A549 (cell line): ENCODE results near the gene ANO7. TPM values are rescaled to one million over a fixed set of nuclear protein-coding genes. Genes with fewer than 3 reads are reported as not detected.

Experiments
- ATAC-seq, 2 experiments: fragments of 200-7000 bp in 1 of 2; fragments of >200 bp in 1 of 2; cut with Nextera tagmentation in 1 of 2; cut with Tn5 transposase in 1 of 2; 3 replicates each; pipeline versions ENCODE4 v1.8.0 to v1.9.1; 2018 to 2020; ENCODE audit warnings: mild to moderate bottlenecking in 1 of 2, moderate library complexity in 1 of 2
- CTCF ChIA-PET: fragments of 300-600 bp; sonication (Branson Sonifier 250); formaldehyde crosslinking; extraction: SDS; loops from one replicate; lab custom pipeline; 2021; ENCODE audit warnings: antibody characterized with exemption, inconsistent platforms; lab: Yijun Ruan, JAX
- POLR2A ChIA-PET: fragments of 350-600 bp; formaldehyde crosslinking; extraction: SDS; loops from one replicate; lab custom pipeline; 2021; ENCODE audit warnings: antibody characterized with exemption, inconsistent platforms; lab: Yijun Ruan, JAX
- DNase-seq, 2 experiments: peaks; one replicate each; pipeline versions ENCODE4 v3.0.0 to v3.0.0-alpha.2; 2011 to 2016; ENCODE audit warnings: low read depth in 1 of 2, low spot score in 1 of 2
- FAIRE-seq: peaks from 2 replicates; lab custom pipeline; 2011; peaks lifted over from hg19 to GRCh38; lab: Jason Lieb, UNC
- H3K27ac ChIP-seq, 2 experiments: fragments of >200 bp; sonication (Bioruptor Twin); formaldehyde crosslinking; 3 replicates each; pipeline ENCODE4 v1.5.1; 2016 to 2017
- H3K4me1 ChIP-seq: fragments of >200 bp; sonication (Bioruptor Twin); formaldehyde crosslinking; 3 replicates; pipeline ENCODE4 v1.6.1; 2016
- H3K4me2 ChIP-seq: fragments of >200 bp; sonication (Bioruptor Twin); formaldehyde crosslinking; 3 replicates; pipeline ENCODE4 v1.6.1; 2016
- H3K4me3 ChIP-seq: fragments of >200 bp; sonication (Bioruptor Twin); formaldehyde crosslinking; 3 replicates; pipeline ENCODE4 v1.5.1; 2016
- H3K9me3 ChIP-seq: fragments of >200 bp; sonication (Bioruptor Twin); formaldehyde crosslinking; 3 replicates; pipeline ENCODE4 v1.6.1; 2016
- ATOH8 ChIP-seq: fragments of 250-450 bp; sonication (Bioruptor Pico); IDR thresholded peaks from 2 replicates; pipeline ENCODE4 v1.5.0; 2020; ENCODE audit warnings: low read depth, mild to moderate bottlenecking, moderate library complexity
- BHLHE40 ChIP-seq: IDR thresholded peaks from 2 replicates; pipeline ENCODE4 v1.6.1; 2012; ENCODE audit warnings: low read depth, low read length, inconsistent platforms
- CBX8 ChIP-seq: fragments of 200-600 bp; sonication (generic); IDR thresholded peaks from 2 replicates; pipeline ENCODE4 v1.6.1; 2016
- CEBPB ChIP-seq, 2 experiments: fragments of >200 bp in 1 of 2; sonication (Bioruptor Twin) in 1 of 2; formaldehyde crosslinking in 1 of 2; IDR thresholded peaks; 2 replicates each; pipeline ENCODE4 v1.6.1; 2012 to 2016
- CHD2 ChIP-seq: fragments of 150-350 bp; IDR thresholded peaks from 2 replicates; pipeline ENCODE4 v1.6.1; 2014; ENCODE audit warnings: low read length; ENCODE audit not compliant: partially characterized antibody
- CHD4 ChIP-seq: fragments of 200-600 bp; sonication (generic); IDR thresholded peaks from 2 replicates; pipeline ENCODE4 v1.6.1; 2016; ENCODE audit warnings: antibody characterized with exemption, mild to moderate bottlenecking, borderline replicate concordance
- EHF ChIP-seq: fragments of 250-450 bp; sonication (Bioruptor Pico); IDR thresholded peaks from 2 replicates; pipeline ENCODE4 v1.5.0; 2020; ENCODE audit warnings: mild to moderate bottlenecking
- EP300 ChIP-seq, 2 experiments: fragments of >200 bp; sonication (Bioruptor Twin); formaldehyde crosslinking; IDR thresholded peaks; 2 replicates in 1 of 2; 3 replicates in 1 of 2; pipeline ENCODE4 v1.6.1; 2016 to 2017
- ESRRA ChIP-seq: fragments of 150-350 bp; IDR thresholded peaks from 2 replicates; pipeline ENCODE4 v1.6.1; 2014; ENCODE audit warnings: mild to moderate bottlenecking, low read length, borderline replicate concordance
- FOSB ChIP-seq: fragments of 250-450 bp; sonication (Bioruptor Pico); IDR thresholded peaks from 2 replicates; pipeline ENCODE4 v1.5.0; 2020; ENCODE audit warnings: mild to moderate bottlenecking, moderate library complexity
- FOSL2 ChIP-seq, 2 experiments: fragments of 450-650 bp in 1 of 2; fragments of >200 bp in 1 of 2; sonication (Bioruptor Twin) in 1 of 2; formaldehyde crosslinking; IDR thresholded peaks; 2 replicates each; pipeline versions ENCODE4 v1.5.0 to v1.6.1; 2016 to 2020; ENCODE audit warnings: mild to moderate bottlenecking in 1 of 2, moderate library complexity in 1 of 2
- FOXS1 ChIP-seq: fragments of 250-450 bp; sonication (Bioruptor Pico); IDR thresholded peaks from 2 replicates; pipeline ENCODE4 v1.5.0; 2020; ENCODE audit warnings: mild to moderate bottlenecking, moderate library complexity
- GATA3 ChIP-seq: IDR thresholded peaks from 2 replicates; pipeline ENCODE4 v1.6.1; 2012; ENCODE audit warnings: borderline replicate concordance
- HDAC2 ChIP-seq: fragments of 200-600 bp; sonication (generic); IDR thresholded peaks from 2 replicates; pipeline ENCODE4 v1.6.1; 2016
- HEYL ChIP-seq: fragments of 250-450 bp; sonication (Bioruptor Pico); IDR thresholded peaks from 2 replicates; pipeline ENCODE4 v1.8.0; 2021; ENCODE audit warnings: mild to moderate bottlenecking, moderate library complexity
- JUNB ChIP-seq: fragments of >200 bp; sonication (Bioruptor Twin); formaldehyde crosslinking; IDR thresholded peaks from 2 replicates; pipeline ENCODE4 v1.6.1; 2016
- KDM1A ChIP-seq: fragments of 200-600 bp; sonication (generic); IDR thresholded peaks from 2 replicates; pipeline ENCODE4 v1.6.1; 2016; ENCODE audit warnings: low read depth, mild to moderate bottlenecking
- KDM5A ChIP-seq: fragments of 200-600 bp; sonication (generic); IDR thresholded peaks from 2 replicates; pipeline ENCODE4 v1.6.1; 2016; ENCODE audit warnings: antibody characterized with exemption, mild to moderate bottlenecking
- NR3C1 ChIP-seq: fragments of >200 bp; sonication (Bioruptor Twin); formaldehyde crosslinking; IDR thresholded peaks from 3 replicates; pipeline ENCODE4 v1.6.1; 2017
- POLR2A ChIP-seq: IDR thresholded peaks from 2 replicates; pipeline ENCODE4 v1.6.1; 2012; ENCODE audit warnings: mild to moderate bottlenecking, low read length
- POLR2AphosphoS2 ChIP-seq: conservative IDR thresholded peaks from 2 replicates; pipeline ENCODE4 v1.6.1; 2012; ENCODE audit warnings: low read length, improper control_type of control experiment, inconsistent platforms
- RAD21 ChIP-seq, 2 experiments: fragments of >200 bp in 1 of 2; sonication (Bioruptor Twin) in 1 of 2; formaldehyde crosslinking in 1 of 2; IDR thresholded peaks in 1 of 2; conservative IDR thresholded peaks in 1 of 2; 2 replicates in 1 of 2; 3 replicates in 1 of 2; pipeline ENCODE4 v1.6.1; 2012 to 2018; ENCODE audit warnings: inconsistent platforms in 1 of 2
- RCOR1 ChIP-seq: fragments of 150-350 bp; IDR thresholded peaks from 2 replicates; pipeline ENCODE4 v1.6.1; 2014; ENCODE audit warnings: antibody characterized with exemption, low read length, low read depth
- SMC3 ChIP-seq: fragments of >200 bp; sonication (Bioruptor Twin); formaldehyde crosslinking; IDR thresholded peaks from 3 replicates; pipeline ENCODE4 v1.6.1; 2018; ENCODE audit warnings: inconsistent platforms
- SREBF2 ChIP-seq: fragments of 450-650 bp; IDR thresholded peaks from 2 replicates; pipeline ENCODE4 v1.6.1; 2014; ENCODE audit warnings: mild to moderate bottlenecking, moderate library complexity
- USF2 ChIP-seq: fragments of 450-650 bp; IDR thresholded peaks from 2 replicates; pipeline ENCODE4 v1.6.1; 2014; ENCODE audit warnings: antibody characterized with exemption
- ZSCAN20 ChIP-seq: fragments of 250-450 bp; sonication (Bioruptor Pico); IDR thresholded peaks from 2 replicates; pipeline ENCODE4 v1.8.0; 2022; ENCODE audit warnings: mild to moderate bottlenecking, moderate library complexity
- WGBS: methylation state at CpG from one replicate; pipeline ENCODE4 v1.1.6; 2017; ENCODE audit errors: missing lambda C conversion rate; 5-methylcytosine and 5-hydroxymethylcytosine counted together
- polyA plus RNA-seq, 4 experiments: library from polyadenylated mRNA; depleted of rRNA in 3 of 4; stranded (reverse); fragments of >200 nt; fragmentation: RNase III in 1 of 4; extraction: RNeasy Plus Mini Kit Qiagen cat#74134 plus additional on column Dnase treatment in 1 of 4; gene quantifications; 2 replicates in 3 of 4; 3 replicates in 1 of 4; pipeline ENCODE4 v1.2.3, GENCODE V29; 2011 to 2017

The ANO7 gene
- polyA plus RNA-seq, 2 of the 4 experiments (the other 2 are of a cell fraction), result 0.92 to 2.7 TPM

DNA sequence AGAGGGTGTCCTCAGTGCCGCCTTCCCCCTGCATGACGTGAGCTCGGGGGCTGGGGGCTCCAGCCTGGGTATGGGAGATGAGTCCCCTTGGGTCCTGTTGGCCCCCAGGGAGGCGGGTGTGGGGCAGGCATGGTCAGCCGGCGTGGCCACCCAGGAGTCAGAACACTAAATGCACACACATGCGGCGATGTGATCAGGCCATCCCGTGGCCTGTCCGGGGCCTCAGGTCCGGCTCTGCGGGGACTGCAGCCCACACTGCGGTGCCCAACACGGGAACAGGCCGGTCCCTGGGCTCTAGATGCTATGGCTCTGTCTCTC lies 13.8 kb downstream of the ANO7 start:
- ChIA-PET CTCF (no interaction called here), POLR2A (no interaction called here)
- DNase-seq (no peak), ATAC-seq (no peak), FAIRE-seq (no peak)
- WGBS, result 77% methylated on average over 12 of the region's 15 CpGs
- H3K9me3 ChIP-seq, result no peaks in the 10 kb centered on the region
- H3K4me2 ChIP-seq, result no peak overlapping the region
- no peak overlapping the region for H3K4me3 ChIP-seq
- H3K27ac ChIP-seq, result no peak overlapping the region
- H3K4me1 ChIP-seq, result no peaks in the 10 kb centered on the region
- no peak for TF ChIP-seq BHLHE40
- no peak for TF ChIP-seq JUNB
- no peak for TF ChIP-seq SMC3
- TF ChIP-seq POLR2A, result no peak
- no peak for TF ChIP-seq POLR2AphosphoS2
- no peak for TF ChIP-seq FOXS1 (CRISPR knock-in tag)
- TF ChIP-seq CHD2, result no peak
- TF ChIP-seq ZSCAN20 (CRISPR knock-in tag), result no peak
- no peak for TF ChIP-seq FOSB (CRISPR knock-in tag)
- no peak for TF ChIP-seq HEYL (CRISPR knock-in tag)
- TF ChIP-seq ESRRA, result no peak
- no peak for TF ChIP-seq ATOH8 (CRISPR knock-in tag)
- no peak for TF ChIP-seq CHD4
- no peak for TF ChIP-seq NR3C1
- TF ChIP-seq FOSL2 (IDR thresholded peaks at IDR 0.05), result no peak
- no peak for TF ChIP-seq FOSL2 (CRISPR knock-in tag; IDR thresholded peaks at IDR 0.05)
- TF ChIP-seq EP300 (IDR thresholded peaks at IDR 0.05), result no peak
- no peak for TF ChIP-seq RCOR1
- no peak for TF ChIP-seq CBX8
- no peak for TF ChIP-seq RAD21 (conservative IDR thresholded peaks at IDR 0.05 in 1 of 2, IDR thresholded peaks at IDR 0.05 in 1 of 2)
- TF ChIP-seq USF2, result no peak

DNA sequence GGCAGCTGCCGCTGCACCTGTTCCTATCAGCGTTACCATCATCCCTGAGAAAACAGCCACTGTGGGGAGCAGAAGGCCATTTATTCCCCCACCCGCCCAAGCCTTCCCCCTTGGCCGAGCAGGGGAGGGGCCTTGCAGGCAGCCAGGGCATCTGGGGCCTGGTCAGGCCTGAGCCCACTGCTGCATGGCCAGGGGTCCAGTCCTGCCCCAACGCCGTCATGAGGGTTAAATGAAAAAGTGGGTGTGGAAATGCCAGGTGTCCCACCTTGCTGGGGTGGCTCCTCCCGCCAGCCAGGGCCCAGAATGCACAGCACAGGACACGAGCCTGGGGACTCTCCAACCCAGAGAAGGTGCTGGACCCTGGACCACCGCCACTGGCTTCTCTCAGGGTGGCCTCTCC lies 14.2 kb downstream of the ANO7 start:
- POLR2A ChIA-PET, result no interaction called here
- WGBS, result 85% methylated on average over 7 of the region's 9 CpGs
- FAIRE-seq (no peak), DNase-seq (no peak)
- H3K4me2 ChIP-seq, result no peak overlapping the region
- no peak for TF ChIP-seq KDM1A
- TF ChIP-seq GATA3, result no peak
- TF ChIP-seq KDM5A, result no peak
- no peak for TF ChIP-seq SREBF2
- TF ChIP-seq ZSCAN20 (CRISPR knock-in tag), result no peak
- TF ChIP-seq FOSB (CRISPR knock-in tag), result no peak
- TF ChIP-seq CEBPB (IDR thresholded peaks at IDR 0.05), result no peak
- no peak for TF ChIP-seq HDAC2
- TF ChIP-seq RCOR1, result no peak
- no peak for TF ChIP-seq USF2
- no peak for TF ChIP-seq EP300 (IDR thresholded peaks at IDR 0.05)
- TF ChIP-seq EHF, result no peak
- TF ChIP-seq, all 56 proteins: peak for 0
- Histone ChIP-seq H3K27ac (no peak overlapping the region), H3K9me3 (no peaks in the 10 kb centered on the region), H3K4me1 (no peaks in the 10 kb centered on the region), H3K4me3 (no peak overlapping the region)
- ATAC-seq, result 0 out of 6 replicates have a peak, but pooled peaks of 1 of the 2 experiments have one; percentile 6
- CTCF ChIA-PET, result no interaction called here
